Fibroblast of villous mesenchyme (primary cell): Measurements from ENCODE around the gene NCAM2. TPM values are rescaled to one million over a fixed set of nuclear protein-coding genes. Genes with fewer than 3 reads are reported as not detected.

Source experiments
- DNase-seq: peaks from one replicate; pipeline ENCODE4 v3.0.0-alpha.2; 2010; ENCODE audit warnings: low read depth
- H3K4me3 ChIP-seq: 2 replicates; pipeline ENCODE4 v1.5.1; 2011; ENCODE audit warnings: low read depth, mild to moderate bottlenecking, low read length
- total RNA-seq: library from RNA; depleted of rRNA; stranded (reverse); fragments of >200 nt; gene quantifications from 2 replicates; pipeline ENCODE4 v1.2.3, GENCODE V29; 2012
- TF ChIP-seq, protein P1 (sequence below): IDR thresholded peaks from 2 replicates; pipeline ENCODE4 v1.5.1; 2012; ENCODE audit warnings: low read depth, mild to moderate bottlenecking, low read length; ENCODE audit not compliant: insufficient read depth

NCAM2 gene
- total RNA-seq, 1 donor, result 5.2 TPM

DNA sequence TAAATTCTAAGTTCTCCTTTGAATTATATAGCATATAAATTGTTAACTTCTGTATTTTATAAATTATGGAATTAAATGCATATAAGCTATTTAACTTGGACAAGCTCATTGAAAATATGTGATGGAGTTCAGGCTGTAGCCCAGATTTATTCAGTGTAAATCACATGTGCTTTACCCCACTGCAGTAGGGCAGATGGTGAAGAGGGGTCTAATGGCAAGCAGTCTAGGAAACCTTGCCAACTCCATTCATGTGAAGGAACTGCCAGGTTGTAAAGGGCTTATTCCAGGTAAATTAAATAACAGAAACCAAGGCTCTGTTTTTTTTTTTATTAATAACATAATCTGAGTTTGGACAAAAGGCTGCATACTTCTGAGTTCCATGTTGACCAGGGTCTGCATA lies 243.2 kb downstream of the NCAM2 start:
- DNase-seq, result no peak
- TF ChIP-seq, protein P1, sequence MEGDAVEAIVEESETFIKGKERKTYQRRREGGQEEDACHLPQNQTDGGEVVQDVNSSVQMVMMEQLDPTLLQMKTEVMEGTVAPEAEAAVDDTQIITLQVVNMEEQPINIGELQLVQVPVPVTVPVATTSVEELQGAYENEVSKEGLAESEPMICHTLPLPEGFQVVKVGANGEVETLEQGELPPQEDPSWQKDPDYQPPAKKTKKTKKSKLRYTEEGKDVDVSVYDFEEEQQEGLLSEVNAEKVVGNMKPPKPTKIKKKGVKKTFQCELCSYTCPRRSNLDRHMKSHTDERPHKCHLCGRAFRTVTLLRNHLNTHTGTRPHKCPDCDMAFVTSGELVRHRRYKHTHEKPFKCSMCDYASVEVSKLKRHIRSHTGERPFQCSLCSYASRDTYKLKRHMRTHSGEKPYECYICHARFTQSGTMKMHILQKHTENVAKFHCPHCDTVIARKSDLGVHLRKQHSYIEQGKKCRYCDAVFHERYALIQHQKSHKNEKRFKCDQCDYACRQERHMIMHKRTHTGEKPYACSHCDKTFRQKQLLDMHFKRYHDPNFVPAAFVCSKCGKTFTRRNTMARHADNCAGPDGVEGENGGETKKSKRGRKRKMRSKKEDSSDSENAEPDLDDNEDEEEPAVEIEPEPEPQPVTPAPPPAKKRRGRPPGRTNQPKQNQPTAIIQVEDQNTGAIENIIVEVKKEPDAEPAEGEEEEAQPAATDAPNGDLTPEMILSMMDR, result no peak
- H3K4me3 ChIP-seq, result no peak overlapping the region

DNA sequence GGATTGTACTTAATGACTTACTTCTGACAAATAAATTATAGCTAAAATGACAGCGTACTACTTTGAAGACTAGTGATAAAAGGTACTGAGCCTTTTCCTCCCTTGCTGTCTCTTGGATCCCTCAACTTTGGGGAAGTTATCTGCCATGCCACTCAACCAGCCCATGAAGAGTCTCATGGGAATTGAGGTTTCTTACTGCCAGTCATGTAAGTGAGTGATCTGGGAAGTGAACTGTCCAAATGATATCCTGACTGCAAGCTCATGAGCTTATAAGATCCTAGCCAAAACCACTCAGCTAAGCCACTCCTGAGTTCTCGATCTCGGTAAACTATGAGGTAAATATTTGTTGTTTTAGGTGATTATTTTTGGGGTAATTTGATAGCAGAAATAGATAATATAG lies 247.8 kb downstream of the NCAM2 start:
- TF ChIP-seq, protein P1, result no peak
- no peak overlapping the region for H3K4me3 ChIP-seq
- DNase-seq, result no peak

DNA sequence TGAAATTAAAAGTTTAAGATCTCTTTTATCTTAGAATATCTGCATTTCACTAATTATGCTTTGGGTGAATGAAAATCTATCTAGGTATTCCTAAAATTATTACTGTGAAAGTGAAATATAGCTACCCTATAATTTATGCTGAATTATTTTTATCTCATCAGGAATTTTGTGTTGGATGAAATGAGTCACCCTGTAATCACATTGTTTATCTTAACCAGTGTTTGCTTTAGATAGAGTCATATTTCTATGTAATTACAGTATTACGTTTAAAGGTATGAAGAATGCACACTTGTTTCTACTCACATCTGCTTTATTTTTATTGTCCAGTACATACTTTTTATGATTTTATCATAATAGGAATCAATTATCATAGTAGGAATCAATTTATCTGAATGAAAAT lies 249.2 kb downstream of the NCAM2 start:
- TF ChIP-seq, protein P1, result no peak
- peak; percentile 5 for DNase-seq
- no peak overlapping the region for H3K4me3 ChIP-seq

DNA sequence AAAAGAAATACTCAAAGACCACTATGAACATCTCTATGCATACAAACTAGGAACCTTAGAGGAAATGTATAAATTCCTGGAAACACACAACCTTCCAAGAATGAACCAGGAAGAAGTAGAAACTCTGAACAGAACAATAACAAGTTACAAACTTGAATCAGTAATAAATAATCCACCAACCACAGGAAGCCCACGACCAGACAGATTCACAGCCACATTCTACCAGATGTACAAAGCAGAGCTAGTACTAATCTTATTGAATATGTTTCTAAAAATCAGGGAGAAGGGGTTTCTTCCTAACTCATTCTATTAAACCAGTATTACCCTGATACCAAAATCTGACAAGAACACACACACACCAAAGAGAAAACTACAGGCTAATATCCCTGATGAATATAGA lies 263.8 kb downstream of the NCAM2 start:
- TF ChIP-seq, protein P1, result no peak
- H3K4me3 ChIP-seq, result no peak overlapping the region
- DNase-seq, result no peak

DNA sequence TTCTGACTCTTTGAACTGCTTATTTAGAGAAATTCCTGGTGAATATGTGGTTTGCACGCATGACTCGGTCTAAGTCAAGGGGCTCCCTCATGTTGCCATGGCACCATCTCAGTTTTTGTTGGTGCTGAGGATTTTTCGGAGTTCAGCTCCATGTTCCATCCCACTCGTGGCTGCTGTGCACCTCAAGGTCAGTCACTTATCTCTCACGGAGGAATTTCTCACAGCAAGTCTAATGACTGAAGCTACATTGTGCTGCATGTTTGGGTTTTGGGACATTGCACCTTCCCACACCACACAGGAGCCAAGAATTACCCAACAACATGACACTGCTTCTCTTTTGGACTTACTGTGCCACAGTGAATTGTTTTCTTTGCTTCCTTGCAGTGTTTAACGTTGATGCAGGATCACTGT lies 269.9 kb downstream of the NCAM2 start:
- TF ChIP-seq, protein P1, result no peak
- no peak overlapping the region for H3K4me3 ChIP-seq
- DNase-seq, result no peak

DNA sequence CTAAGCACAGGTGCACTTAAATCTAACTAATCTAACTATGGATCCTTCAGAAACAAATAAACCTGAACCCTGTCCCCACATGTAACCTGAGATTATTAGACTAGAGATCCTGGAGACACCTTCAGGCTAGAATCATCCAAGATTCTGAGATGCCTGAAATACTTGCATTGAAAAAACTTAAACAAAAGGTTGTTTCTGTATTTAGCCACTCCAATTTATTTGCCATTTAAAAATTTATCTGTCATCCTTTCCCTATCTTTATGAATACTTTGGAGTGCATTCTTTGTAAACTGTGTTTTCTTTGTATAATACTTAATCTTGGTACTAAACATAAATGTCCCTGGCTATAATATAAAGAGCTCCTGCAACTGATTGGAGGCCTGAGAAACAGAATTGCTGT lies 270.7 kb downstream of the NCAM2 start:
- H3K4me3 ChIP-seq, result no peak overlapping the region
- TF ChIP-seq, protein P1, result no peak
- no peak for DNase-seq

DNA sequence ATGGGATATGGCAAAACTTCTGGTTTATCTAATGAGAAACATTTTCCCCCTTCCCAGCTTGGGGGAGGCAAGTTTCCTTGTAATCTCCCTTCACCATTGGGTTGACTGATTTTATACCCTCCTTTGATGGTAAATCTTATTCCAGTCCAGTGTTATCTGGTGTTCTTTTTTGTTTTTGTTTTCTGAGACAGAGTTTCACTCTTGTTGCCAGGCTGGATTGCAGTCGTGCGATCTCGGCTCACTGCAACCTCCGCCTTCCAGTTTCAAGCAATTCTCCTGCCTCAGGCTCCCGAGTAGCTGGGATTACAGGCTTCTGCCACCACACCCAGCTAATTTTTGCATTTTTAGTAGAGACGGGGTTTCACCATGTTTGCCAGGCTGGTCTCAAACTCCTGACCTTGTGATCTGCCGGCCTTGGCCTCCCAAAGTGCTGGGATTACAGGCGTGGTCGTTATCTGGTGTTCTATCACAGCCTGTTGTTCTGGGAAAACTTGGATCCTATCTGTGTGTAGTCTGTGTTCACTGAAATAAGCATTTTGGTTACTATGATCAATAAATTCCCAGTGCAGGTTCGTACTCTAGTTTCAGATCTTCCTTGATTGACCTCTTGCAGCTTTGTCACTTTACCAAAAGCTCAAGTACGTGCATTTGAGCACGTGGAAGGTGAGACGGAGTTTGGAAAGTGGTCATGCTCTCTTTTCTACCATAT lies 281.1 kb downstream of the NCAM2 start:
- DNase-seq, result no peak
- TF ChIP-seq, protein P1, result no peak
- no peak overlapping the region for H3K4me3 ChIP-seq
